Measurements from ENCODE around the gene ATP11B.
"Not testable (repeated sequence)": the region's sequence is repeated elsewhere in the genome, so short reads cannot be mapped to it uniquely, and the experiment has no call there.

The ATP11B gene

GRCh38 chr3:182797876-182798275, 4.6 kb downstream of the ATP11B start:
- H3K4me1 ChIP-seq (ENCODE audit: control insufficient read depth, insufficient read depth, low read length), result no peaks in the 10 kb centered on the region
- POLR2A ChIA-PET, result no interaction called here
- TF ChIP-seq ZNF214 (tag by site-specific recombination; IDR thresholded peaks at IDR 0.05; ENCODE audit: borderline replicate concordance) (no peak), ZNF521 (tag by site-specific recombination; IDR thresholded peaks at IDR 0.05) (no peak), ZNF266 (tag by site-specific recombination; IDR thresholded peaks at IDR 0.05; ENCODE audit: low read depth) (no peak), ZNF571 (tag by site-specific recombination; IDR thresholded peaks at IDR 0.05) (no peak), ZSCAN16 (tag by site-specific recombination; IDR thresholded peaks at IDR 0.05) (no peak), ZBTB17 (tag by site-specific recombination; IDR thresholded peaks at IDR 0.05) (no peak), ZNF239 (tag by site-specific recombination; IDR thresholded peaks at IDR 0.05) (no peak), ZNF664 (tag by site-specific recombination; IDR thresholded peaks at IDR 0.05) (no peak), ZXDB (tag by site-specific recombination; IDR thresholded peaks at IDR 0.05) (no peak), GLIS2 (tag by site-specific recombination; IDR thresholded peaks at IDR 0.05) (no peak), ZBTB21 (tag by site-specific recombination; IDR thresholded peaks at IDR 0.05) (no peak), ZNF600 (tag by site-specific recombination; IDR thresholded peaks at IDR 0.05) (no peak), MEIS1 (CRISPR knock-in tag; IDR thresholded peaks at IDR 0.05; ENCODE audit: borderline replicate concordance) (no peak), ZNF624 (tag by site-specific recombination; IDR thresholded peaks at IDR 0.05) (no peak), ZNF138 (tag by site-specific recombination; IDR thresholded peaks at IDR 0.05; ENCODE audit: borderline replicate concordance) (no peak), ZNF248 (tag by site-specific recombination; IDR thresholded peaks at IDR 0.05) (no peak), ZNF132 (tag by site-specific recombination; IDR thresholded peaks at IDR 0.05; ENCODE audit: borderline replicate concordance) (no peak)
- no peaks in the 10 kb centered on the region for H3K36me3 ChIP-seq (ENCODE audit: control insufficient read depth in 2 of 2, insufficient read depth in 1 of 2, low read length in 2 of 2)
- H3K27ac ChIP-seq (ENCODE audit: extremely low read depth, low read depth, low read length), result no peak overlapping the region
- H3K9me3 ChIP-seq (ENCODE audit: control insufficient read depth, insufficient read depth, low read depth, low read length), result no peaks in the 10 kb centered on the region
- CTCF ChIA-PET, result no interaction called here
- H3K4me3 ChIP-seq (ENCODE audit: low read depth, low read length), result no peak overlapping the region

- CTCF ChIA-PET; H3K27ac ChIP-seq (ENCODE audit: extremely low read depth, low read depth, low read length); H3K36me3 ChIP-seq (ENCODE audit: control insufficient read depth in 2 of 2, insufficient read depth in 1 of 2, low read length in 2 of 2); H3K4me1 ChIP-seq (ENCODE audit: control insufficient read depth, insufficient read depth, low read length); POLR2A ChIA-PET; H3K4me3 ChIP-seq (ENCODE audit: low read depth, low read length); H3K9me3 ChIP-seq (ENCODE audit: control insufficient read depth, insufficient read depth, low read depth, low read length): not testable (repeated sequence)
Measured at GRCh38 chr3:182799143-182799542, 5.8 kb downstream of the ATP11B start.

GRCh38 chr3:182800508-182800907, 7.2 kb downstream of the ATP11B start:
- no peaks in the 10 kb centered on the region for H3K36me3 ChIP-seq (ENCODE audit: control insufficient read depth in 2 of 2, insufficient read depth in 1 of 2, low read length in 2 of 2)
- H3K4me1 ChIP-seq (ENCODE audit: control insufficient read depth, insufficient read depth, low read length), result no peaks in the 10 kb centered on the region
- H3K4me3 ChIP-seq (ENCODE audit: low read depth, low read length), result no peak overlapping the region
- POLR2A ChIA-PET, result no interaction called here
- H3K27ac ChIP-seq (ENCODE audit: extremely low read depth, low read depth, low read length), result no peak overlapping the region
- CTCF ChIA-PET, result no interaction called here
- no peaks in the 10 kb centered on the region for H3K9me3 ChIP-seq (ENCODE audit: control insufficient read depth, insufficient read depth, low read depth, low read length)
- no peak for TF ChIP-seq KLF16 (tag by site-specific recombination; IDR thresholded peaks at IDR 0.05)
- no peak for TF ChIP-seq PRDM1 (tag by site-specific recombination; IDR thresholded peaks at IDR 0.05)
- TF ChIP-seq ZNF510 (tag by site-specific recombination; IDR thresholded peaks at IDR 0.05; ENCODE audit: insufficient replicate concordance), result no peak
- TF ChIP-seq ZNF670 (tag by site-specific recombination; IDR thresholded peaks at IDR 0.05; ENCODE audit: low read depth), result no peak
- no peak for TF ChIP-seq KLF1 (tag by site-specific recombination; IDR thresholded peaks at IDR 0.05)
- no peak for TF ChIP-seq ZNF837 (tag by site-specific recombination; IDR thresholded peaks at IDR 0.05)
- no peak for TF ChIP-seq GLI2 (tag by site-specific recombination; IDR thresholded peaks at IDR 0.05; ENCODE audit: borderline replicate concordance, low read depth)
- TF ChIP-seq SCRT1 (tag by site-specific recombination; IDR thresholded peaks at IDR 0.05; ENCODE audit: borderline replicate concordance), result no peak
- TF ChIP-seq, protein P1, sequence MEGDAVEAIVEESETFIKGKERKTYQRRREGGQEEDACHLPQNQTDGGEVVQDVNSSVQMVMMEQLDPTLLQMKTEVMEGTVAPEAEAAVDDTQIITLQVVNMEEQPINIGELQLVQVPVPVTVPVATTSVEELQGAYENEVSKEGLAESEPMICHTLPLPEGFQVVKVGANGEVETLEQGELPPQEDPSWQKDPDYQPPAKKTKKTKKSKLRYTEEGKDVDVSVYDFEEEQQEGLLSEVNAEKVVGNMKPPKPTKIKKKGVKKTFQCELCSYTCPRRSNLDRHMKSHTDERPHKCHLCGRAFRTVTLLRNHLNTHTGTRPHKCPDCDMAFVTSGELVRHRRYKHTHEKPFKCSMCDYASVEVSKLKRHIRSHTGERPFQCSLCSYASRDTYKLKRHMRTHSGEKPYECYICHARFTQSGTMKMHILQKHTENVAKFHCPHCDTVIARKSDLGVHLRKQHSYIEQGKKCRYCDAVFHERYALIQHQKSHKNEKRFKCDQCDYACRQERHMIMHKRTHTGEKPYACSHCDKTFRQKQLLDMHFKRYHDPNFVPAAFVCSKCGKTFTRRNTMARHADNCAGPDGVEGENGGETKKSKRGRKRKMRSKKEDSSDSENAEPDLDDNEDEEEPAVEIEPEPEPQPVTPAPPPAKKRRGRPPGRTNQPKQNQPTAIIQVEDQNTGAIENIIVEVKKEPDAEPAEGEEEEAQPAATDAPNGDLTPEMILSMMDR (tag by site-specific recombination; IDR thresholded peaks at IDR 0.05), result no peak
- TF ChIP-seq ZNF558 (tag by site-specific recombination; IDR thresholded peaks at IDR 0.05), result no peak
- no peak for TF ChIP-seq ZNF404 (tag by site-specific recombination; IDR thresholded peaks at IDR 0.05)
- no peak for TF ChIP-seq PRDM4 (tag by site-specific recombination; IDR thresholded peaks at IDR 0.05)
- TF ChIP-seq ZNF274 (IDR thresholded peaks at IDR 0.05; ENCODE audit: low read length), result no peak
- TF ChIP-seq ZNF274 (tag by site-specific recombination; IDR thresholded peaks at IDR 0.05; ENCODE audit: borderline replicate concordance), result no peak

Data from HEK293 (cell line).